Right cardiac atrium (tissue), 5 donors: Measurements from ENCODE around the gene RRBP1. TPM values are rescaled to one million over a fixed set of nuclear protein-coding genes. Genes with fewer than 3 reads are reported as not detected.
A peak's percentile ranks its signal among the peaks of the same experiment; 100 is the strongest.

Experiments used
- ATAC-seq, 2 donors: fragments of 200-7000 bp; cut with Tn5 transposase; one replicate each; pipeline versions ENCODE4 v1.8.0 to v1.9.1; 2020; ENCODE audit warnings: moderate library complexity in 2 of 2, mild to moderate bottlenecking in 1 of 2
- DNase-seq, 3 donors: peaks; one replicate each; pipeline ENCODE4 v3.0.0-alpha.2; 2020
- H3K27ac ChIP-seq: one replicate; pipeline ENCODE4 v1.5.1; 2013; ENCODE audit warnings: mild to moderate bottlenecking, low read length, control low read depth, moderate library complexity
- H3K27me3 ChIP-seq: one replicate; pipeline ENCODE4 v1.6.1; 2013; ENCODE audit not compliant: control insufficient read depth, insufficient read depth
- H3K4me1 ChIP-seq: one replicate; pipeline ENCODE4 v1.6.1; 2013; ENCODE audit warnings: low read length; ENCODE audit not compliant: control insufficient read depth, insufficient read depth
- H3K4me3 ChIP-seq: one replicate; pipeline ENCODE4 v1.5.1; 2013; ENCODE audit warnings: low read length, control low read depth
- H3K9me3 ChIP-seq: one replicate; pipeline ENCODE4 v1.6.1; 2013; ENCODE audit warnings: low read length; ENCODE audit not compliant: control insufficient read depth
- WGBS: extraction: QIAGEN DNeasy Blood & Tissue Kit; methylation state at CpG from one replicate; pipeline ENCODE4 v1.1.7; 2013; 5-methylcytosine and 5-hydroxymethylcytosine counted together
- intact Hi-C, 4 donors: fragments of 100-400 bp; cut with DNase I; formaldehyde crosslinking; loops; one replicate each; pipeline versions ENCODE4 v1.11.0 to v1.14.0; 2022 to 2023
- polyA plus RNA-seq: library from polyadenylated mRNA; stranded (reverse); fragments of 200-250 nt; gene quantifications from one replicate; pipeline ENCODE4 v1.2.3, GENCODE V29; 2013
- total RNA-seq, 4 donors: library from RNA; stranded (reverse); fragmentation: NEBNext Ultra II Directional; extraction: Animal tissue kit (Norgen Biotek cat#: 25700); gene quantifications; one replicate each; pipeline ENCODE4 v1.2.1, GENCODE V29; 2021
- donor health status: healthy with polysubstance abuse.
- donor health status: DM: no; HTN: yes; CAD: no.
- donor health status: DM: no; HTN: no; CAD: no.
- donor health status: DM: no; HTN: yes; CAD: no; lungs with severe emphysema.
- donor health status: DM: yes; HTN: yes; CAD: no.

Gene RRBP1
- total and polyA plus RNA-seq, 5 donors = 38.2 to 120 (median 55.6) TPM

- DNase-seq (no peak), ATAC-seq (no peak)
- H3K4me3 ChIP-seq = no peak overlapping the region
- no peaks in the 10 kb centered on the region for H3K9me3 ChIP-seq
- 86% methylated on average over 14 of the region's 14 CpGs for WGBS
- no peak overlapping the region for H3K27ac ChIP-seq
- intact Hi-C loops = no loop called here
- no peaks in the 10 kb centered on the region for H3K4me1 ChIP-seq
- no peaks in the 10 kb centered on the region for H3K27me3 ChIP-seq
Observed at GRCh38 chr20:17722493-17723300, 40.7 kb upstream of the RRBP1 start.

- no peaks in the 10 kb centered on the region for H3K27me3 ChIP-seq
- intact Hi-C loops = no loop called here
- ATAC-seq (no peak), DNase-seq (no peak)
- no peak overlapping the region for H3K27ac ChIP-seq
- 64% methylated on average over 6 of the region's 6 CpGs for WGBS
- no peaks in the 10 kb centered on the region for H3K9me3 ChIP-seq
- H3K4me3 ChIP-seq = no peak overlapping the region
- no peaks in the 10 kb centered on the region for H3K4me1 ChIP-seq
Observed at GRCh38 chr20:17721802-17722486, 39.9 kb upstream of the RRBP1 start.

GRCh38 chr20:17720755-17721154 is 38.7 kb upstream of the RRBP1 start:
- H3K9me3 ChIP-seq = no peaks in the 10 kb centered on the region
- H3K4me1 ChIP-seq = no peaks in the 10 kb centered on the region
- no peak overlapping the region for H3K4me3 ChIP-seq
- 74% methylated on average over 4 of the region's 4 CpGs for WGBS
- no peaks in the 10 kb centered on the region for H3K27me3 ChIP-seq
- intact Hi-C loops = no loop called here
- no peak for ATAC-seq
- DNase-seq = no peak
- H3K27ac ChIP-seq = no peak overlapping the region

GRCh38 chr20:17716331-17716730 is 34.3 kb upstream of the RRBP1 start:
- H3K4me3 ChIP-seq = no peak overlapping the region
- intact Hi-C loops = no loop called here
- no peaks in the 10 kb centered on the region for H3K9me3 ChIP-seq
- no peak overlapping the region for H3K27ac ChIP-seq
- 92% methylated on average over 7 of the region's 7 CpGs for WGBS
- H3K4me1 ChIP-seq = no peaks in the 10 kb centered on the region
- no peak for ATAC-seq
- DNase-seq = no peak
- no peaks in the 10 kb centered on the region for H3K27me3 ChIP-seq

- no peaks in the 10 kb centered on the region for H3K27me3 ChIP-seq
- no peaks in the 10 kb centered on the region for H3K4me1 ChIP-seq
- intact Hi-C loops = no loop called here
- DNase-seq (no peak), ATAC-seq (no peak)
- no peaks in the 10 kb centered on the region for H3K9me3 ChIP-seq
- H3K27ac ChIP-seq = no peak overlapping the region
- no peak overlapping the region for H3K4me3 ChIP-seq
- WGBS = 80% methylated on average over 5 of the region's 5 CpGs
Observed at GRCh38 chr20:17715075-17715474, 33.0 kb upstream of the RRBP1 start.

- H3K27ac ChIP-seq = no peak overlapping the region
- H3K9me3 ChIP-seq = no peaks in the 10 kb centered on the region
- no peaks in the 10 kb centered on the region for H3K4me1 ChIP-seq
- H3K4me3 ChIP-seq = no peak overlapping the region
- intact Hi-C loops = no loop called here
- H3K27me3 ChIP-seq = no peaks in the 10 kb centered on the region
- no peak for DNase-seq
- no peak for ATAC-seq
- WGBS = 42% methylated on average over 1 of the region's 1 CpG
Observed at GRCh38 chr20:17714597-17714996, 32.6 kb upstream of the RRBP1 start.

GRCh38 chr20:17712708-17713107 is 30.7 kb upstream of the RRBP1 start:
- Histone ChIP-seq H3K9me3 (no peaks in the 10 kb centered on the region), H3K27me3 (no peaks in the 10 kb centered on the region), H3K27ac (no peak overlapping the region), H3K4me1 (no peaks in the 10 kb centered on the region), H3K4me3 (no peak overlapping the region)
- no peak for ATAC-seq
- intact Hi-C loops = no loop called here
- WGBS = 91% methylated on average over 6 of the region's 6 CpGs
- DNase-seq = no peak

GRCh38 chr20:17712201-17712600 is 30.2 kb upstream of the RRBP1 start:
- Histone ChIP-seq H3K4me3 (no peak overlapping the region), H3K4me1 (no peaks in the 10 kb centered on the region), H3K27me3 (no peaks in the 10 kb centered on the region), H3K27ac (no peak overlapping the region), H3K9me3 (no peaks in the 10 kb centered on the region)
- WGBS = 84% methylated on average over 4 of the region's 4 CpGs
- ATAC-seq = no peak
- intact Hi-C loops = no loop called here
- DNase-seq = no peak

- Histone ChIP-seq H3K9me3 (no peaks in the 10 kb centered on the region), H3K27ac (no peak overlapping the region), H3K4me1 (no peaks in the 10 kb centered on the region), H3K4me3 (no peak overlapping the region), H3K27me3 (no peaks in the 10 kb centered on the region)
- WGBS = 92% methylated on average over 5 of the region's 5 CpGs
- DNase-seq (no peak), ATAC-seq (no peak)
- intact Hi-C loops = no loop called here
Observed at GRCh38 chr20:17711267-17711627, 29.2 kb upstream of the RRBP1 start.

GRCh38 chr20:17710379-17711266 is 28.6 kb upstream of the RRBP1 start:
- 50% methylated on average over 21 of the region's 21 CpGs for WGBS
- Histone ChIP-seq H3K4me1 (no peaks in the 10 kb centered on the region), H3K4me3 (no peak overlapping the region), H3K9me3 (no peaks in the 10 kb centered on the region), H3K27me3 (no peaks in the 10 kb centered on the region), H3K27ac (no peak overlapping the region)
- intact Hi-C loops = no loop called here
- peak; percentile 81 to 82 for ATAC-seq
- DNase-seq = peak in 1 of 3 donors; percentile 25
